ENCODE results near the gene BICDL1.

The BICDL1 gene

DNA sequence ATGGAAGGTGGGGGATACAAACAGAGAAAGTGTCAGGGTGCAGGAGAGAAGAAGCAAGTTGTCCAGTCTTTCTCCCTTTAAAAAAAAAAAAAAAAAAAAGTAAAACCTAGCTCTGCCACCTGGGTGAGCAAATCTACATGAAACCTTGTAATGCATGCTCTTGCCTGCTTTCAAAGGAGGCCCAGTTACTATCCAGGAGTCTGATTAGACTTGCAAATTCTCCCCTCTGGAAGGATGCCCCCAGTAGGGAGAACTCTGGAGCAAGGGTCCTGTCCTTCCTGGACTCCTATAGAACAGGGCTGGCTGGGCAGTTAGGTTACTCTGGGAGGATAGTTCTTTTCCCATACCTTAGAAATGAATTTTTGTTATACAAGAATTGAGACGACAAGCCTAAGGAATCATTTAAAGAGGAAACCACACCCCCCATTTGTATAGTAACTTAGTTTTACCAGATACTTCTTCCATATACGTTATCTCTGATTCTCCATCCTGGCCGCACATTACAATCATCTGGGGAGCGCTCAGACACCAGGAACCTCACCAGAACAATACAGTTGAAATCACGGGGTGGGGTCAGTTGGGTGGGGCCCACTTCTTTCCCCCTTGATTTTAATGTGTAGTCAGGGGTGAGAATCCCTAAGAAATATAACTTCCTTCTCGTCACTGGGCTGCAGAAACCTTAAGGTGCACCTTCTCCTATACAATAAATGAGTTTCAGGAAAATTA lies 97.0 kb downstream of the BICDL1 start:
- no peak for DNase-seq

- DNase-seq = peak; percentile 95 to 97
Measured at GRCh38 chr12:120086801-120087621, 98.0 kb downstream of the BICDL1 start.

- no peak for DNase-seq
Measured at GRCh38 chr12:120089105-120089504, 100.1 kb downstream of the BICDL1 start.

GRCh38 chr12:120089796-120090195 lies 100.8 kb downstream of the BICDL1 start:
- DNase-seq = no peak

DNA sequence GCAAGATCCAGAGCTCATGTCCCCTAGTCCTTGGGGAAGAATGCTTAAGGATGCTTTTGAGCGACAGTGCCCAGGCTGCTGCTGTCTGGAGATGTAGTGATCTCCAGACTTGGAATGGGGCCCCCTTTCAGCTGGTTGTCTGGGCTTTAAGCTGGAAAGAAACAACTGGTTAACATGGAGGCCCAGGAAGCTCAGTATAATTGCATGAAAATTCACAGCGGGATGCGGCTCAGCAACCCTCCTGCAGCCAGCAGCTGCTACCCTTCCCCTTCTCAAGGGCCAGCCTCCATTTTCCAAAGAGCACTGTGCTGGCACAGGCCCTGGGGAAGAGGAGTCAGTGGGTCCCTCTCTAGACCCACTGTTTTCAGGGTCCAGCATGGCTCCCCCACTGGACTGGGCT lies 101.2 kb downstream of the BICDL1 start:
- DNase-seq = no peak

DNA sequence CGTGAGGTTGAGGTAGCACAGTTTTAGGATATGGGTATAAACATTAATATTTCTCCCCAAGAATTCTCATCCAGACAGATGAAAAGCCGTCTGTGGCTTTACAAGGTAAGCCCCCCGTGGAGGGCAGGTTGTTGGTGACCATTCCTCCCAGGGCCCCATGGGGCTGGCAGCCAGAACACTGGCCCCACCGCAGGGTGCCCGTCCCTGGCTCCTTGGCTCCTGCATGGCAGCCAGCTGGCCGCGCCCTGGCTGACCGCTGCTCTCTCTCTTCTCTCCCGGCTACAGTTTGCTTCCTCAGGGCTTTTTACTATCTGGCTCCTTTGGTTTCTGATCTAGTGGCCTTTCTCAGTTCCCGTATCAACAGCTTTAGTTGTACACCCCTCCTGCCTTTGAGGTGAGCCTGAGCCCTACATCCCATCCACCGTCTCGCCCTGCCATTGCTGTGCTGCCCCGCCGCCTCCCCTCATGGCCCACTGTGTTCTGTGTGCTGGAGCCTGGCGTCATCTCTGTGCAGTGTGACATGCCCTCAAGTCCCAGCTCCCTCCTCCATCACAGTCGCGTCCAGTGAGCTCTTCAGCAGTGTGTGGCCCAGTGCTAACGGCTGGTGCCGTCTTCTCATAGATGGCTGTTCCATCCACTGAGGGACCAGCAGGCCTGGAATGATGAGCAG lies 101.7 kb downstream of the BICDL1 start:
- no peak for DNase-seq

- DNase-seq = no peak
Measured at GRCh38 chr12:120091371-120092090, 102.5 kb downstream of the BICDL1 start.

DNA sequence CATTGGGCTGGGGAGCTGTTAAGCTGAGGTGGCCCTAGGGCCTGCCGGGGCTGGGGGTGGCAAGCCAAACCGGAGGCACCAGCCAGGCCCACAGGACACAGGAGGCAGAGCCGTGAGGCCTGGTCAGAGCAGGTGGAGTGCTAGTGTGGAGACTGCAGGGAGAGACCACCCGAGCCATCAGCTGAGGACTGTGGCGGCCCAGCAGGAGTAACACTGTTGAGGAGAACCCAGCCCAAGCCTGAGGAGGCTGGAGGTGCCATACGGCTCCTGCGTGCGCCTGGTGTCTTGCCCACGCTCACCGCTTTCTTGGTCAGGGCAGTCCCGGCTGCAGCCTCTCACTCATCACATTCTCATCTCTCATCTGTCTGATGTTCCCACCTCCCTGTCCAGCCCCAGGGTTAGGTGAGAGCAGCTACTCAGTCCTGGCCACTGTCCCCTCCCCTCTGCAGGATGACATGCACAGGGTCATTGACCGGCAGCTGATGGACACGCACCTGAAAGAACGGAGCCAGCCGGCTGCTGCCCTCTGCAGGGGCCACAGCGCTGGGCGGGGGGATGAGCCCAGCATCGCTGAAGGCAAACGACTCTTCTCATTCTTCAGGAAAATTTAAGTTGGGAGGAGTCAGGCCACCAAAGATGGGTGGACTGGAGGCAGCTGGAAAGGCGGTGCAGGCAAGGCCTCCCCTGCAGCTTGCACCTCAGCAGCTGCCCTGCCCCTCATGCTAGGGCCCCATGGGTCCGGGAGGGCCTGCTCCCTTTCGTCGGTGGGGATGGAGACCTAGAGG lies 103.7 kb downstream of the BICDL1 start:
- DNase-seq = no peak

DNA sequence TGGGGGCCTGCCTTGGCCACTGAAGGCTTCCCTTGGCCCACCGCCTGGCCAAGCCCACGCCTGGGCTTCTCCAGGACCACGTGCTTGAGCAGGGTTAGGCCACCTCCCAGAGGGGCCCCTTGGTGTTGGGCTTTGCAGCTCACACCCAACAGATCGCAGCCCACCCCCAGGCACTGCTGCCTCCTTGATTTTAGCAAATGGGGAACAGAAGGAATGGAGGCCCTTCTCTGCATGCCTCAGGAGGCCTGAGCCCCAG lies 104.2 kb downstream of the BICDL1 start:
- DNase-seq = no peak

DNA sequence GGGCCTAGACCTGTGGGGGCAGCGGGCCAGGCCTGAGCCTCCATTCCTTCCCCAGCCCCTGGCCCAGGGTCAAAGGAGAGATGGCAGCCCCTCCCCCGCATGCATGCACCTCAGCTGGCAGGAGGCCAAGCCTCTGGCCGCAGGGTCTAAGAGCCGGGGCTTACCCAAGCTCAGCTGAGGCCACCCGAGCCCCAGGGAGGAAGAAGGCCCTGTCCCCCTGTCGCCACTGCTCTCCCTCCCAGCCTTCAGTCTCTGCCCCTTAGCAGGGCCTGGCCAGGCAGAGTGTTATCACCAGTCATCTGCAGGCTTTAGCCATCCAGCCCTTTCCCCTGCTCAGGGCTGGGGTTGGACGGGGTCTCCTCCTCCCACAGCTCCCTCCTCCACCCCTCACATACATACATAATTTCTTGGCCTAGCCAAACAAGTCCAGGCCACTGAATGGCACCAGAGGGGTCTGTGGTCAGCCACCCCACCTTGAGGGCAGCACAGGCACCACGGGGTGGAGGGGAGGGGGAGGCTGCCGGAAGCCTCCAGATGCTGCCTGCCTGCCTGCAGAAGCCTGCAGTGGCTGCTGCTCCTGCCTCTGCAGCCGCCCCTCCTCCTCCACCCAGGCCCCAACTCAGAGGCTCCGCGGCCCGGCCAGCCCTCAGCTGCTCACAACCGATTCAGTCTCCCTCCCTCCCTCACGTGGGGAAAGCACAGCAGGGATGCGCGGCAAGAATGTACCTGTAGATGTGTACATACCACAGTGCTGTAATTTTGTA lies 104.7 kb downstream of the BICDL1 start:
- peak in 1 of 2 experiments; percentile 29 for DNase-seq

GRCh38 chr12:120094485-120094884 lies 105.4 kb downstream of the BICDL1 start:
- no peak for DNase-seq

- DNase-seq = no peak
Measured at GRCh38 chr12:120095331-120095730, 106.3 kb downstream of the BICDL1 start.

DNA sequence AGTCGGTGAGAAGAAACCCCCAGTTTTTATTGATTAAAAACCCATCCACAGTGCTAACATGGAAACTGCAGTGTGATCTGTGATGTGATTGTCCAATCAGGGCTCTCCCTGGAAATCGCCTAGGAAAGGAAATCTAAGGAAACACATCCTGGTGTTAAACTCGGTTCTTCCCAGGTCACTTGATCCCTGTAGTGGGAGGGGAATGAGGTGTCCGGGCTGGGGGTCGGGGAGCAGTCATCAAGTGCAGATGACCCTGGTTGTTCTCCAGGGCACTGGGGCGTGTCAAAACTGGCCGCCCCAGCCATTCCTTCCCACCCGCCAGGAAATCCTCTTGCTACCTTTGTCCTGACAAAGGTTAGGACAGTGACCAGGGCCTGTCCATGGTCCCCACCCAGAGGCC lies 106.7 kb downstream of the BICDL1 start:
- no peak for DNase-seq

- DNase-seq = no peak
Measured at GRCh38 chr12:120096671-120097202, 107.7 kb downstream of the BICDL1 start.

- DNase-seq = no peak
Measured at GRCh38 chr12:120098756-120099470, 109.9 kb downstream of the BICDL1 start.

GRCh38 chr12:120099738-120100137 lies 110.7 kb downstream of the BICDL1 start:
- DNase-seq = no peak

- peak in 1 of 2 experiments; percentile 29 for DNase-seq
Measured at GRCh38 chr12:120100630-120101029, 111.6 kb downstream of the BICDL1 start.

GRCh38 chr12:120101182-120101581 lies 112.1 kb downstream of the BICDL1 start:
- no peak for DNase-seq

GRCh38 chr12:120101617-120102016 lies 112.6 kb downstream of the BICDL1 start:
- no peak for DNase-seq

DNA sequence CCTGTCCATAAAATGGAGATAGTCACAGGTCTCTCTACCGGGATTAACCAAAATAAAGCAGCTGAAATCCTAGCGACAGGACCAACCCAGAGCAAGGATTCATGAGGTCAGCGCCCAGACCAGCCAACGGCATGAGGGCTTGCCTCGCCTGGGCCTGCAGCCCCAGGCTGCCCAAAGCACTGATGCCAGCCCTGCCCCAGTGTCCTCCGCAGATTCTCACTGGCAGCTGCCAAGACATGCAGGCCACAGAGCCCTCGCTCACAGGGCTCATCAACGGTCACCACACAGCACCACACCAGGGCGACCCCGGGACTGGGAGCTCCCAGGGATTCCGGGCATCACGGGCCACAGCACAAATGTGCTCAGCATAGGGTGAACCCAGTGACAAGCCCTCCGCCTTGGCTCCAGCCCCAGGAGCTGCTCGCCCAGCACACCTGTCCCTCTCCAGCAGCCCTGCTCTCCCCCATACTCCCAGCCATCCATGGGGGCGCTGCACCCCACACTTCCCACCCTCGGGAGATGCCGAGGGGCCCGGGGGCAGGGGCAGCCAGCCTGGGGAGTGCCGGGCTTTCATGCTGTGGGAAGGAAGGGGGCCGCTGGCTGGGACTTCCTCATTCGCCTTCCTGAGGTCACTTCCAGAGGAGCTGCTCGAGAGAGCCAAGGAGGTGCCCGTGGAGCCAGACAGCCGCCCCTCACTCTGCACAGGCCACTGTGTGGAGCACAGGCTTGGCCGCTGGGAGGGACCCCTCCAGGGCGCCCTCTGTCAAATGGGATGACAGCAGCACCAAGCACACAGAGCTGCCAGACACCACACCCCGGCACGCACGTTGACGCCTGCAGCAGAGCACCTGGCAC lies 113.4 kb downstream of the BICDL1 start:
- DNase-seq = no peak
